ENCODE measurements around the gene TRIL.

Gene TRIL, protein sequence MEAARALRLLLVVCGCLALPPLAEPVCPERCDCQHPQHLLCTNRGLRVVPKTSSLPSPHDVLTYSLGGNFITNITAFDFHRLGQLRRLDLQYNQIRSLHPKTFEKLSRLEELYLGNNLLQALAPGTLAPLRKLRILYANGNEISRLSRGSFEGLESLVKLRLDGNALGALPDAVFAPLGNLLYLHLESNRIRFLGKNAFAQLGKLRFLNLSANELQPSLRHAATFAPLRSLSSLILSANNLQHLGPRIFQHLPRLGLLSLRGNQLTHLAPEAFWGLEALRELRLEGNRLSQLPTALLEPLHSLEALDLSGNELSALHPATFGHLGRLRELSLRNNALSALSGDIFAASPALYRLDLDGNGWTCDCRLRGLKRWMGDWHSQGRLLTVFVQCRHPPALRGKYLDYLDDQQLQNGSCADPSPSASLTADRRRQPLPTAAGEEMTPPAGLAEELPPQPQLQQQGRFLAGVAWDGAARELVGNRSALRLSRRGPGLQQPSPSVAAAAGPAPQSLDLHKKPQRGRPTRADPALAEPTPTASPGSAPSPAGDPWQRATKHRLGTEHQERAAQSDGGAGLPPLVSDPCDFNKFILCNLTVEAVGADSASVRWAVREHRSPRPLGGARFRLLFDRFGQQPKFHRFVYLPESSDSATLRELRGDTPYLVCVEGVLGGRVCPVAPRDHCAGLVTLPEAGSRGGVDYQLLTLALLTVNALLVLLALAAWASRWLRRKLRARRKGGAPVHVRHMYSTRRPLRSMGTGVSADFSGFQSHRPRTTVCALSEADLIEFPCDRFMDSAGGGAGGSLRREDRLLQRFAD

DNA sequence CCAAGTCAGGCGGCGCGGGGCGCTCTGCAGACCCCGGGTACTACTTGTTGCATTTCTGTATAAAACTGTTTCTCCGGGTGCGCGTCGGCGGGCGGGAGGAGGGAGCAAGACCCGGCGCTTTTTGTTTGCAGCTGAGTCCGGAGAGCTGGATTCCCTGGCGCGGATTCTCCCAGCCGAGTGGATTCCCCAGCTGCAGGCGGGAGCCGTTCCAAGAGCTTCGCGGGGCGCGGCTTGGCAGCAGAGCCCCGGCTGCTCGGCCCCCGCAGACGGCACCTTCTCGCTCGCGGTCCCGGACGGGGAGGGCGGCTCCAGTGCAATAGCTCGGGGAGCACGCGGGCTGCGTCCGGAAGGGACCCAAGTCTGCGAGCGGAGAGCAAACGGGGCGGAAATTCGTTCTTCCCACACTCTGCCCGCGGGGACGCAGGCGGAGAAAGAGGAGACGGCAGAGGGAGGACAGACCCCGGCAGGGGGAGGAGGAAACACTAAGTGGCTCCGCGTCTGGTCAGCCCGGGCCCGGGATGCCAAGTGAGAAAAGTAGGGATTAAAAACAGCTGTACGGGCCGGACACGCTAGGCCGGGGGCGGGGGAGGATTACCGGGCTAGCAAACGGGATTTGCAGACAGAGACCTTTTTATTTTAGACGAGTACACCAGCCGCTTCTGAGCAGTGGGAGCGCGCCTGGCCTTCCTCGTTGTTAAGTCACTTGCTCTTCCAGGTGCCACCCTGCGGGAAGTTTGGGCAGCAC lies at the start of gene TRIL:
Gene TRIL, minus strand, starts transcription at position 96 of the 745 bp plus-strand sequence. CDS start 284 bp downstream, outside the sequence.
- DNase-seq, result no peak

DNA sequence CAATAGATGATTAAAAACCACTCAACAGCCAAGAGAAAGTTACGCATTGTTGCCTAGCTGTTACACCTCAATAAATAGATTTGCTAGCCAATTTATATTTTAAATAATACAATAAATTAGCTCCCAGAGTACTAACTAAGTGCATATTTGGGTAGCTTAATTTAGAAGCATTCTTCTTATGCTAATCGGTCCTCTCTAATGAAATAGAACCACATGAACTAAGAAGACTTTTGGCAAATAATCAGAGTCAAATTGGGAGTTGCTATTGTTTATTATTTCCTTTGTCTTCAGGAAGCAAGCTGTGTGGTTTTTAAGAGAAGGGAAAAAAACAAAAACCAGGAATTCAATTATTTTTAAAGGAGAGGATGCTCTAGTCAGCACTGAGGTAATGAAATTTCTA lies 49.0 kb upstream of the TRIL start:
- no peak for DNase-seq

DNA sequence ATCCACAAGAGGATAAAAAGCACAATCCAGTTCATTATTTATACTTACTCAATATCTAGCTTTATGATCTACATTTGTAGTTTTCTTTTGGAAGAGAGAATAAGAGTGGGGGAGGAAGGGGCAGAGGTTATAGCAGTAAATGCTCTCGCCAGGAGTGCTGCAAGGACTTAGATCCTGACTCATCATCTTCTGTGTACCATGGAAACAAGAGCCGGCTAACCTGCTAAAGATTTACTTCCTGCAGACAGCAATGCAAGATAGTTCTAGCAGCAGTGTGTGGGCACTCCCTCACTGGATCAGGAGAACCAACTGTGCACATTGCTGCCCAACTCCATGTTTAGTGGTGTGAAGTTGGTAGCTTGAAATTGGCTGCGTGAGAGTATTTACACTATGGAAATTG lies 47.7 kb upstream of the TRIL start:
- no peak for DNase-seq

DNA sequence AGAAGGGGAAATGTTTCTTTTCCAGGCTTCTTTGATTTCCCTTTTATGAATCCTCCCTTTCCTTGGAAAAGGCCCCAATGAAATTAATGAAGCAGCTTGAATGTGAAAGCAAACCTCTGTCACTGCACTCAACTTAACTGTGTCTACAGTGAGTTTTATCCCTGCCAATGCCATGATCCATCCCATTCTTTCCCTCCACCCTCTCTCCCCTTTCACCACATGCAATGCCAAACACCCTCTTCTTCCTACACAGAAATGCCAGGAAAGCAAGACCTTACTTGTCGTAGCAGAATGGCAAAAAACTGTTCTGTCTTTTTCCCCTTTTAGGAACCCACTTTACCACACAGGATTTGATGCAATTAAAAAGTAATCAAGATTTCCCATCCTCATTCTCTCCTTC lies 47.3 kb upstream of the TRIL start:
- DNase-seq, result no peak

DNA sequence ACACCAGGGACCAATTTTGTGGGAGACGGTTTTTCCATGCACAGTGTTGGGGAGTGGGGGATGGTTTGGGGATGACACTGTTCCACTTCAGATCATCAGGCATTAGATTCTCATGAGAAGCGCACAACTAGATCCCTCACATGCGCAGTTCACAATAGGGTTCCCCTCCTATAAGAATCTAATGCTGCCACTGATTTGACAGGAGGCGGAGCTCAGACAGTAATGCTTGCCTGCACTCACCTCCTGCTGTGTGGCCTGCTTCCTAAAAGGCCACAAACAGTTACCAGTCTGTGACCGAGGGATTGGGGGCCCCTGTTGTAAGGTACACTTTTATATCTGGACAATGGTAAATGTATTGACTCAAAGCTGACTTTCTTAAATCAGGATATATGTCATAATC lies 45.6 kb upstream of the TRIL start:
- no peak for DNase-seq

DNA sequence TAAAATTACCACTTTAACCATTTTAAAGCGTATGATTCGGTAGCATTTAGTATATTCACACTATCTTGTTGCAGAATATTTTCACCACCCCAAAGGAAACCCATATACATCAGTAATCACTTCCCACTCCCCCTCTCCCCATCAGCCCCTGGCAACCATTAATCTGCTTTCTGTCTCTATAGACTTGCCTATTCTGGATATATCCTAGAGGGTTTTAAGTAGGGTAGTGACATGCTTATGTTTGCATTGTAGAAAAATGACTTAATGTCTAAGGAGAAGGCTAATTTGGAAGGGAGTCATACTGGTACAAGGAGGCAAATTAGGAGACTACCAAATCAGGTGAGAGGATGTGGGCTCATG lies 42.6 kb upstream of the TRIL start:
- DNase-seq, result no peak

DNA sequence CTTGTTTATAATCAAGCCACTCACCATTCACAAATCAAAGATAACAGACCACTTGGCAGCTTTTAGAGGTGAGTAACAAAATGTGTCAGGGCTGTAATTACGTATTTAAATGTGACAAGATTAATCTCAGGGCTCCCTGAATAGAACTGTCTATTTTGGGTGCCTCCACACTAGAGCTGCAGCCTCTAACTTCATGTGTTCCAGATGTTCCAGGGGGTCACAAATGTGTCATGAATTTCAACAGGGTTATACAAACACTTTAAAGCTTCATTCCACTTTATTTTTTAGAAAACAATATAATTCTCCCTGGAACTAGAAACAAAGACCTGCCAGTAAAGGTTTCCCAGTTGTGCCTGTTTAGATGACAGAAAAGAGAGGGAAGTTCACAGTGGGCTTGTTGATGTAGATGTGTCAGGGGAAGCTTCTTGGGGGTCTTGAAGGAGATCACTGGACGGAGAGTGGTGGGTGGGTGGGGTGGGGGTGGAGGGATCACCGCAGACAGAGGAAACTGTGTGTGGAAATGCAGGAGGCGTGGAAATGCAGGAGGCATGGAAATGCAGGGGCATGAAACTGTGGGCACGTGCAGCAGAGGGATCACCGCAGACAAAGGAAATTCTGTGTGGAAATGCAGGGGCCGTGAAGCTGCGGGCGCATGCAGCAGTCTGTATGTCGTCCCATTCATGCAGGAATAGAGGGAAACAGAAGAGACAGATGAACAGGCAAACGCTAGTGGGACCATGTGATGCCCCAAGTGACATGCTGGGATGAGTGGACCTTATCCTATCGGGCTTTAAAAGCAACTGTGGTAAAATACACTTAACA lies 42.0 kb upstream of the TRIL start:
- no peak for DNase-seq

DNA sequence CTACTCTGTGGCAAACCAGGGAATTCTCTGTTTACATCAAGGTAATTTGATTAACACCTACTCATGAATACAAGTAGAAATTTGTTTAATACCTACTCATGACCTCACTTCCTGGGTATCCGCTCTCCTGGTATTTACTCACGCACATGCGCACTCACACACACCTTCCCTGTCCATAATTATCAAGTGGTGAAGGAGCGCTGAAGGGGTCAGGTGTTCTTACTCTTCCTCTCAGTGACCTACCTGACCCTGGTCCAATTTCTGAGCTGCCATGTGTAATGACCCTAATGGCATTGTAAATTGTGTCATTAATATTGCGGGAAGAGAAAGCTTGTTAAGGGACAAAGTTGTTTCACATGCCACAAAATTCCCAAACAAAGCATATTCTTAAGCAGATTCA lies 41.3 kb upstream of the TRIL start:
- no peak for DNase-seq

DNA sequence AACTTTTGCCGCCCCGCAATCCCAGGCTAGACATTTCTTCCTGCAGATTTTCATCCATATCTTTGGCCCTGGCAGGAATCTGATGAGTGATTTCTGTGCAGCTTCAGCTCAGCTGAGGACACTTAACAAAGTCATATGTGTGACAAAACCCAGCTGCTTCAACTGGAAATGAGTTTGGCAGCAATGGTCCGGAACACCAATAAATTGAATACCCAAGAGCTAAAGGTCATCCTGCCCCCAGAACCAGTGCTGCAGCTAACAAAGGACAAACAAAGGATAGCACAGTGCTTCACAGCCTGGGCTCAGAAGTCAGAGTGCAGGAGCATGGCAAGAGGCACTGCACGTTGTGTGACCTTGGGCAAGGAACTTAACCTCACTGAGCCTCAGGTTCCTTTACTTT lies 40.0 kb upstream of the TRIL start:
- DNase-seq, result no peak

DNA sequence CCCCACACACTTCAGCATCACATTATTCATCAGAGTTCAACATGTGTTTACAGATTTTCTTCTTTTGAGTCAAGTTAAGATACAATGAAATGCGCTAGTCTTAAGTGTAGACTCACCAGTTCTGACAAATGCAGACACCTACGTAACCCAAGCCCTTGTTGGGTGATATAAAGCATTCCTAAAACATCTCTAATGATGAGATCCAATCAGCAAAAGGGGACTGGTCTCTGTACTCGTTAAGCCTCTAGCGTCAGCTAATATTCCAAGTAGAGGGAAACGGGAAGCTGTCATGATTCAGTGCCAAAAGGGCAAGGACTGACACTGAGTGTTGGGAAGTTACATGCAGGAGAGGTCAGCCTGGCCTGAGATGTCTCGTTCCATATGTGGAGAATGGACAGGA lies 38.7 kb upstream of the TRIL start:
- DNase-seq, result no peak

DNA sequence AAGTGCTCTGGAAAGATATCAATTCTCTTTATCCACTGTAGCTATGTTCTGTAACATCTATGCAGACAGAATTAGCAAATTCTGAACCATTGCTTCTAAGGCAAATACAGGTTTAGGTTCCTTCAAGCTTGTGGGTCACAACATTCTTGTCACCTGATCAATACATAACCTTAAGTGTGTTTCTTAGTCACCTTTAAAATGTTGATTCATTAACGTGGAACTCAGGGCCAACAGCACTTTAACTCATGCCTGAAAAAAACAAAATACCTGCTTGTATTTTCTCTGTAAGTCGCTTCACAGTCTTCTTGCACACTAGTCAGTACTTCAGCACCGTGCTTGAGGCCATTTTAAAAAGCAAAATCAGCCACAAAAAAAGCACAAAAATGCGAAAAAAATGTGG lies 35.2 kb upstream of the TRIL start:
- DNase-seq, result no peak

DNA sequence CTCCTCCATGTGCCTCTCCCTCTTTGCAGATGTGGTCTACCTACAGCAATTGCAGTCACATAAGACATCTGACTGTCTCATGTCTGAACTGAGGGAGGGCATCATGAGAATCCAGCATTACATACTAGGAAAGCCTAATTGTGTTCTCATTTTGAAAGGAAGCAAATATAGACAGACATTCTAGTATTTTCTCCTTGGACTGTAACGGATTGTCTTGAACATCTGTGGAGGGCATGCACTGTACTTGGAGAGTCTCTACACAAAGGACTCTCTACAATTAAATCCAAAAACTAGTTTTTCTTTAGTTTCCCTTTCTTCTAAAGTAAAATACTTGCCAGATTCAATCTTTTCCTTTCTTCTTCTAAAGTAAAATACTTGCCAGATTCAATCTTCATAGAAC lies 34.7 kb upstream of the TRIL start:
- DNase-seq, result no peak

DNA sequence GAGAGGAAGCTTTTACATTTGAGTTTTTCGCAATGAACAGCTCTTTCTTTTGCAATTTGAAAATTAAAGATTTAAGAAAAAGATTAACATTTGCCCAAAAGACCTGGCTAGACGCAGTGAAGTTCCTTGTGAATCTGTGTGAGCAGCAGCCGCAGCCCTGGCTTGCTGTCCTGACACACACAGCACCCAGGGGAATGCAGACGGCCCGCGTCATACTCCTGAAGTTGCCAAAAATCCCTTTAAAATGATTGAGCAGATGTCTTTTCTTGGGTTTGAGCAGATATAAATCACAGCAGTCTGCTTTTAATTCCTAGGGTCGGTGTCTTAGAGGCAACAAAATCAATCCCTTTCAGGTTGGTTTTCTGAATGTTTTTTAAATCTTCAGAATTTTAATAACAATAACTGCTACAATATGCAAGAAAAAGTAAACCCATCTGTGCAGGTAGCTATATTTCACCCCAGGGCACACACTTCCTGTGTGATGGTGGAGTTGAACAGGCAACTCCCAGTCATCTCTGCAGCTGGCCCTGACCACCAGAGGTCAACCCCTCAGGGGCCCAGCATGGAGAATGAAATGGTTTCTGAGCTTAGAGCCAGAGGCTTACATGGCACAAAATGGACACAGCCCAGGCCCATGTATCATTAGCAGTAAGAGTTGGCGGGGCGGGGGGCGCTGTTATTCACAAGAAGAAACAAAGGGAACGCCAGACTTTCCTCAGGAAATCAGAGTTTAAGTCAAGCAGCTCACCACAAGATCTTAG lies 32.2 kb upstream of the TRIL start:
- no peak for DNase-seq

DNA sequence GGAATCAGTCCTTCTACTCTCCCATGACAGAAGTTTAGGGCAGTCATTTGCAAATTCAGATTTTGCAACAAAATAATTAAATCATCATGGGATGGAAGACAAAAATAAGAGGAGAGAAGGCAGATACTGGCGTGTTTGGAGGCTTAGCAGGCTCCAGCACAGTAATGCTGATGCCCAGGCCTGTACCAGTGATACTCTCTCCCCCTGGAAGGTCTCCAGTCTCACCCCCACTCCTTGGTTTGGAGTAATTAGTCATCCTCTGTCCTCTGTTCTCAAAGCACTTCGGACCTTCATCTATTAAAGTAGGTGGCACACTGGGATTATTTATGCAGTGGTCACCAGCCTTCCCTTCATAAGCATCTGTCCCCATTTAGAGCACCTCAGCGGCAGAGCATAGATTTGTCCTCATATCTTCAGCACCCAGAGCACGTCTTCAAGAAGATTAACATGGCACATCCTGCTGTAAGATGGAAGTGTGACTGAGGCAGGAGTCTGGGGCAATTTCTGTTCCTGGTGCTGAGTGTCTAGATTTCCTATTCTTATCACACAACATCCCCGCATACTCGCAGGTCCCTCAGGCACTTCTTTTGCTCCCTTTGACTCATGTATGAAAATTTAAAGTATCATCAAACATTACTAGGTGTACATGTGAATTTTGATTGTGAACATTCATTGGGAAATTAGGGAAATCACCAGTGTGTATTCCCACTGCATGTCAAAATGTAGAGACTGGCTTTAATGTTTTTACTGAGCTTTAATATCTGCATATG lies 31.3 kb upstream of the TRIL start:
- no peak for DNase-seq

DNA sequence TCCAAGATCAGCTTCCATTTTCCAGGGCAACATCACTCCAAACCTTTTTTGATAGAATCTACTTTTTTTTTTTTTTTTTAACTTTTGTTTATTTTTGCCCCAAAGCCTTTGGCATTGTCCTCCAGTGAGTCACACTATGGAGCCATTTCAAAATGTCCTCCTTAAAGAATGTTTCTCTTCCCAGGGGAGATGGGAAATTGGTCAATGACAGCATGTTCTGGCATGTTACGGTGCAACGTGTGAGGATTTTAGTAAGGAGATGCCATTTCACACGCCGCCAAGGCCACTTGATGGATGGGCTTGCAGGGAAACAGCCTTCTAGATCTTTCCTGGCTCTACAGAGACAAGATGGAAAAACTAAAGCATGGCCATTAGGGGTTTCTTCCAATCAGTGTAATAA lies 30.7 kb upstream of the TRIL start:
- no peak for DNase-seq

DNA sequence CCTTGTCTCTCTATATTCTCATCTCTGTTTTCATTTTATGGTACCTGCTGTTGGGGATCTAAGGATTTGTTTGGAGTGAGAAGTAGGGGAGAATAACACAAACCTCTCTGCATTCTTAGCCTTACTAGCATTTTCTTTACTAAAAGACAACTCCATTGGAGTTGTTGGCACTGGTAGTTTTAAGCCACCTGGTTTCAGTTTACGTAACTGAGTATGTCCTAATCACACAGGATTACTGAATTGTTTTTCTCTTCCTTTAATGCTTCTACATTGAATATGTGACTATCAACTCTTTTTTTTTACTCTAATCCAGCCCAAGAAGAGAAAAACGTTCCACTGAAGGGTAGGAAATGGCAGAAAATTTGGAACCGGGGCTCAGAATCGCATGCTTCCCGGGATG lies 30.0 kb upstream of the TRIL start:
- no peak for DNase-seq

DNA sequence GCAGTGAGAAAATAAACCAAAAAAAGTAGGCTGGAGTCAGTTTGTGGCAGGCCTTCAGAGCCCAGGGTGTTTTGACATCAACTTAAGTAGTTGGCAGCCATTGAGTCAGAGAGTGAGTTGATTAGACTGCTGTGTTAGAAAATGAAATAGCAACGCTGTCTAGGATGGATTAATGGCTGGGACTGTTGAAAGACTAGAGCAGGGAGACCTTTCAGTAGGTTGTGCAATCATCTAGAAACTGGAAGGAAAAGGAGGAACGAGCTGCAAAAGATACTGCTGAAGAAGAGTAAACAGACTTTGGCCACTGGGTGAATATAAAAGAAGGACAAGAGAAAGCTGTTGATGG lies 28.6 kb upstream of the TRIL start:
- no peak for DNase-seq

DNA sequence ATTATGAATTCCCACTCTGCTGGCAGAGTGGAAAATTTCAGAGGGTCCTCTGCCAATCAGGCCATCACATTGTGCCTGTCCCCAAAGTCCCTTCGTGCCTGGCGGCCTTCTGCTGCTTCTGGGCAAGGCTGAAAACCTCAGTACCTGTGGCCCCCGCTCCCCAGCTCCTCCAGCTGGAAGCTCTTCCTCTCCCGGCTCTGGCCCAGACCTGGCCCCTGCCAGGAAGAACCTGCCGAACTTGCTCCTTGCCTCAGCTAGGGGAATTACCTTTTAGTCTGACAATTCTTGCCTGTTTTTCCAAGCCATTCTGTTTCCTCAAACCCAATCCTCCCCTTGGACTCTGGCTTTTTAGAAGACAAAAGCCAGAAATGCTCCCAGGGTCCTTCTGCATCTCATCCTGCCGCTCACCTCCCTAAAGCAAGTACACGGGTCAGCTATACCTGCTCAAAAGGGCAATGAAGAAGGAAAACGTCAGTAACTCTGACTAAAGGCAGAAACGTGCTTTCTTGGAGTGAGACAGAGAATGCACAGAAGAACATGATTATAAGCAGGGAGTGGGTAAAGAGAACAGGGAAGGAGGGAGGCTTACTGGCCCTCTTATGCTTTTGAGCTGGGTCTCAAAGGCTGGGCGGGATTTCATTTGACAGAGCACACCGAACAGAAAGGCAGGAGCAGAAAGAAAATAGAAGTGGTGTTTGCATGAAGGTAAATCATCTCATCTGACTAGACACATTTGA lies 28.1 kb upstream of the TRIL start:
- DNase-seq, result no peak

DNA sequence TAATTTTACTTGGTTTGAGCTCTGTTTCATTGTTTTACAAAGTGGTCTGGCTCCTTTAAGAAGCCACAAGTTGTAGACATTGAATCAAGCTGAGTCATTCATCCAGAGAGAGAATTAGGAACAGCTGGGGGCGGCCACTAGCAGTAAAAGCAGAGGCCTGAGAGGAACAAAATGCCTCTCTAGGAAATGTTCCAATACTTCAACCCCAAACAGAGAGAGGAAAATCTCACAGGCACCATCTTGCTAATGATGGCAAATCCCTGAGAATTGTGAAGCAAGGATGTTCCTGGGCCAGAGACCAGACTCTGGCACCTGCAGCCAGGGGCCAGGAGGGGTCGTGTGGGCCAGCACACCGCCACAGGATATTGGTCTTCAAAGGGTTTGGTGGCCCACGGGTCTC lies 26.5 kb upstream of the TRIL start:
- DNase-seq, result no peak

DNA sequence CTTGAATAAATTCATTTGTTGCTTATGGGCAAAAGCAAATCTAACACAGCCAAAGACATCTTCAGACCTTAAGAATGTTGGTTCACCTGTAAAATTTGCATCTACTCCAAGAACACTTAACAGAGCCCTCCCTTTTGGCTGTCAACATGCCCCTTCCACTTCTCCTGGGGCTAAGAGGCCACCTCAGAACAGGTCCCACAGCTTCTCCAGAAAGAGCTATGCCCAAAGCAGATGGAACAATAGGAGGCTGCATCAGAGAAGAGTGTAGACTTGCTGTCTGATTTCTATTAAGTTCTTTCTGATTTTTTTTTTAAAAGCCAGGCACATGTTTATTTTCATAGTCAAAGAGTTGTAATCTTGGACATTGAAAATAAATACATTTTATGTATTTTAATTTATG lies 26.1 kb upstream of the TRIL start:
- no peak for DNase-seq
